CD14-positive monocyte (primary cell): ENCODE measurements around the gene FZD2. TPM values are rescaled to one million over a fixed set of nuclear protein-coding genes. Genes with fewer than 3 reads are reported as not detected.

Experiments used
- DNase-seq, 3 donors: peaks; one replicate each; pipeline ENCODE4 v3.0.0-alpha.2; 2011 to 2022
- H2AFZ ChIP-seq: 2 replicates; pipeline ENCODE4 v1.6.0; 2012; ENCODE audit warnings: mild to moderate bottlenecking, low read depth, low read length, inconsistent platforms; ENCODE audit not compliant: insufficient read depth, poor library complexity, severe bottlenecking
- H3K27ac ChIP-seq, 2 donors: 1 replicate in 1 of 2; 2 replicates in 1 of 2; pipeline ENCODE4 v1.5.1; 2012 to 2013; ENCODE audit warnings: low read length in 2 of 2, control low read depth in 1 of 2, inconsistent platforms in 1 of 2, low read depth in 1 of 2, mild to moderate bottlenecking in 1 of 2
- H3K27me3 ChIP-seq, 2 donors: one replicate each; pipeline versions ENCODE4 v1.6.0 to v1.6.1; 2011 to 2013; ENCODE audit warnings: low read length in 2 of 2; ENCODE audit not compliant: control insufficient read depth in 2 of 2, insufficient read depth in 2 of 2
- H3K36me3 ChIP-seq, 2 donors: replicated peaks in 1 of 2; 1 replicate in 1 of 2; 2 replicates in 1 of 2; pipeline versions ENCODE4 v1.5.1 to v1.6.1; 2012 to 2013; ENCODE audit warnings: low read length in 2 of 2, control low read depth in 1 of 2, inconsistent platforms in 1 of 2, mild to moderate bottlenecking in 1 of 2; ENCODE audit not compliant: insufficient read depth in 2 of 2, control insufficient read depth in 1 of 2
- H3K4me1 ChIP-seq, 2 donors: 1 replicate in 1 of 2; 2 replicates in 1 of 2; pipeline versions ENCODE4 v1.5.1 to v1.6.1; 2012 to 2013; ENCODE audit warnings: low read length in 2 of 2, control low read depth in 1 of 2, inconsistent platforms in 1 of 2, mild to moderate bottlenecking in 1 of 2, moderate library complexity in 1 of 2; ENCODE audit not compliant: insufficient read depth in 2 of 2, control insufficient read depth in 1 of 2
- H3K4me2 ChIP-seq: replicated peaks from 2 replicates; pipeline ENCODE3; 2012; ENCODE audit warnings: low read length, moderate library complexity, mild to moderate bottlenecking; ENCODE audit not compliant: poor library complexity, severe bottlenecking; ENCODE audit errors: extremely low read depth
- H3K4me3 ChIP-seq, 3 experiments: fragments of 200-600 bp in 1 of 3; sonication (generic) in 1 of 3; replicated peaks in 1 of 3; 1 replicate in 2 of 3; 2 replicates in 1 of 3; pipeline ENCODE4 v1.5.1; 2011 to 2013; ENCODE audit warnings: low read length in 3 of 3, mild to moderate bottlenecking in 3 of 3, control low read depth in 2 of 3, low read depth in 2 of 3, inconsistent platforms in 1 of 3, moderate library complexity in 1 of 3
- H3K79me2 ChIP-seq: 2 replicates; pipeline ENCODE4 v1.6.0; 2012; ENCODE audit warnings: mild to moderate bottlenecking, control low read depth, inconsistent platforms, low read length, moderate library complexity; ENCODE audit not compliant: insufficient read depth
- H3K9ac ChIP-seq: 2 replicates; pipeline ENCODE4 v1.6.0; 2017; ENCODE audit warnings: low read length, mild to moderate bottlenecking; ENCODE audit not compliant: insufficient read depth, poor library complexity, severe bottlenecking
- H3K9me3 ChIP-seq, 2 donors: replicated peaks in 1 of 2; 1 replicate in 1 of 2; 2 replicates in 1 of 2; pipeline versions ENCODE4 v1.5.1 to v1.6.1; 2012 to 2013; ENCODE audit warnings: low read length in 2 of 2, control low read depth in 1 of 2; ENCODE audit not compliant: control insufficient read depth in 1 of 2, insufficient read depth in 1 of 2
- H4K20me1 ChIP-seq: 2 replicates; pipeline ENCODE4 v1.6.0; 2012; ENCODE audit warnings: mild to moderate bottlenecking, low read length, control low read depth, moderate library complexity; ENCODE audit not compliant: insufficient read depth
- H3K27ac Mint-ChIP-seq, 7 donors: one replicate each; pipeline ENCODE4 v1.8.0; 2020; ENCODE audit warnings: mild to moderate bottlenecking in 7 of 7, mixed read lengths in 7 of 7, moderate library complexity in 6 of 7, inconsistent platforms in 2 of 7
- H3K27me3 Mint-ChIP-seq, 3 donors: one replicate each; pipeline ENCODE4 v1.8.0; 2021 to 2022; ENCODE audit warnings: low read depth in 3 of 3, mild to moderate bottlenecking in 3 of 3, mixed read lengths in 3 of 3, moderate library complexity in 3 of 3, inconsistent platforms in 1 of 3
- H3K36me3 Mint-ChIP-seq, 2 donors: one replicate each; pipeline ENCODE4 v1.8.0; 2020; ENCODE audit warnings: mixed read lengths in 2 of 2, inconsistent platforms in 1 of 2, mild to moderate bottlenecking in 1 of 2
- H3K4me1 Mint-ChIP-seq: one replicate; pipeline ENCODE4 v1.8.0; 2020; ENCODE audit warnings: mild to moderate bottlenecking, mixed read lengths
- H3K4me3 Mint-ChIP-seq, 2 donors: one replicate each; pipeline ENCODE4 v1.8.0; 2020; ENCODE audit warnings: mild to moderate bottlenecking in 2 of 2, mixed read lengths in 2 of 2, moderate library complexity in 1 of 2
- H3K9me3 Mint-ChIP-seq, 7 donors: one replicate each; pipeline ENCODE4 v1.8.0; 2020 to 2022; ENCODE audit warnings: mixed read lengths in 7 of 7, mild to moderate bottlenecking in 6 of 7, moderate library complexity in 6 of 7, inconsistent platforms in 2 of 7
- WGBS: methylation state at CpG from one replicate; pipeline ENCODE4 v1.1.5; 2013; ENCODE audit warnings: missing lambda C conversion rate; ENCODE audit not compliant: insufficient coverage; 5-methylcytosine and 5-hydroxymethylcytosine counted together
- intact Hi-C, 2 donors: fragments of 100-400 bp; cut with micrococcal nuclease; formaldehyde crosslinking; loops; one replicate each; pipeline versions ENCODE4 v1.15.0 to v1.15.1; 2023
- polyA plus RNA-seq, 3 donors: library from polyadenylated mRNA; depleted of rRNA in 1 of 3; unstranded in 2 of 3; stranded (reverse) in 1 of 3; fragments of 300-500 nt in 2 of 3; fragments of >200 nt in 1 of 3; fragmentation: Illumina TruSeq in 2 of 3; gene quantifications; 1 replicate in 2 of 3; 2 replicates in 1 of 3; pipeline ENCODE4 v1.2.3, GENCODE V29; 2012 to 2021
- TF ChIP-seq, protein P1 (sequence below): fragments of 200-600 bp; IDR thresholded peaks from one replicate; pipeline ENCODE4 v1.8.0; 2022; ENCODE audit warnings: antibody characterized with exemption, mild to moderate bottlenecking

Gene FZD2
- polyA plus RNA-seq, 3 donors = 3.1 to 7.2 (median 6.2) TPM

DNA sequence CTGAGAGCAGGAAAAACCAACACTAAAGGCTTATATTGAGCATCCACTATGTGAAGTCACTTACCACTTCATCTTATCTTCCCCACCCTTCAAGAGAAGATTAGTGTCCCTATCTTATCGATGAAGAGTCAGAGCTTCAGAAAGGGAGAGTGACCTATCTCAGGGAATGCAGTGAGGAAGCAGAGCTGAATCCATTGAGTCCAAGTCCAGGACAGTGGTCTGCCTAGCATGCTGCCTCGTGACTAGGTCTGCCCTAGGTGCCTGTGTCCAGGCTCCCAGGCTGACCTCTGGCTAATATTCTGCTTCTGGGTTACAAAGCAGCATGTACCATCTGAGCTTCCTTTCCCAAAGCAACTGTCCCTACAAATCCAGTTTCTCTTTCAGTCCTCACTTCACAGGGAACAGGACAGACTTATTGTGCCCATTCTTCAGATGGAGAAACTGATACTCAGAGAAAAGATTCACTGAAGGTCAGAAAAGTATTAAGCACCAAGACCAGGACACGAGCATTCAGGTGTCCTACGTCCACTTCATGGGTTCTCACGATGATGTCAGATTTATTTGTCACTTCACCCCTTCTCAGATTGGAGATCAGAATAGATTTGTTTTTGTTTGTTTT is 13.3 kb upstream of the FZD2 start:
- intact Hi-C loops = no loop called here
- Mint-ChIP-seq H3K27ac (no peak overlapping the region), H3K36me3 (no peaks in the 10 kb centered on the region), H3K27me3 (peaks cover 0 to 5% (median 2%) of the 10 kb centered on the region in 3 donors), H3K4me3 (no peak overlapping the region), H3K9me3 (peaks cover 0 to 5% (median 0%) of the 10 kb centered on the region in 7 donors), H3K4me1 (peaks cover 54% of the 10 kb centered on the region)
- Histone ChIP-seq H3K27me3 (no peaks in the 10 kb centered on the region), H2AFZ (peak overlapping the region; percentile 26), H3K4me2 (no peak overlapping the region), H3K36me3 (no peaks in the 10 kb centered on the region), H3K27ac (no peak overlapping the region), H3K9me3 (no peaks in the 10 kb centered on the region), H3K9ac (no peak overlapping the region), H3K4me1 (peaks cover 39 to 40% of the 10 kb centered on the region in 2 donors), H4K20me1 (no peaks in the 10 kb centered on the region), H3K79me2 (no peaks in the 10 kb centered on the region), H3K4me3 (no peak overlapping the region)
- 90% methylated on average over 2 of the region's 5 CpGs for WGBS
- TF ChIP-seq, protein P1, sequence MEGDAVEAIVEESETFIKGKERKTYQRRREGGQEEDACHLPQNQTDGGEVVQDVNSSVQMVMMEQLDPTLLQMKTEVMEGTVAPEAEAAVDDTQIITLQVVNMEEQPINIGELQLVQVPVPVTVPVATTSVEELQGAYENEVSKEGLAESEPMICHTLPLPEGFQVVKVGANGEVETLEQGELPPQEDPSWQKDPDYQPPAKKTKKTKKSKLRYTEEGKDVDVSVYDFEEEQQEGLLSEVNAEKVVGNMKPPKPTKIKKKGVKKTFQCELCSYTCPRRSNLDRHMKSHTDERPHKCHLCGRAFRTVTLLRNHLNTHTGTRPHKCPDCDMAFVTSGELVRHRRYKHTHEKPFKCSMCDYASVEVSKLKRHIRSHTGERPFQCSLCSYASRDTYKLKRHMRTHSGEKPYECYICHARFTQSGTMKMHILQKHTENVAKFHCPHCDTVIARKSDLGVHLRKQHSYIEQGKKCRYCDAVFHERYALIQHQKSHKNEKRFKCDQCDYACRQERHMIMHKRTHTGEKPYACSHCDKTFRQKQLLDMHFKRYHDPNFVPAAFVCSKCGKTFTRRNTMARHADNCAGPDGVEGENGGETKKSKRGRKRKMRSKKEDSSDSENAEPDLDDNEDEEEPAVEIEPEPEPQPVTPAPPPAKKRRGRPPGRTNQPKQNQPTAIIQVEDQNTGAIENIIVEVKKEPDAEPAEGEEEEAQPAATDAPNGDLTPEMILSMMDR = no peak
- DNase-seq = no peak

GRCh38 chr17:44546671-44547606 is 10.3 kb upstream of the FZD2 start:
- Mint-ChIP-seq H3K27me3 (peaks cover 0 to 7% (median 2%) of the 10 kb centered on the region in 3 donors), H3K4me3 (peak overlapping the region; percentile 62 to 85), H3K27ac (peak overlapping the region; percentile 92 to 99 (median 97)), H3K9me3 (peaks cover 0 to 3% (median 0%) of the 10 kb centered on the region in 7 donors), H3K4me1 (peaks cover 66% of the 10 kb centered on the region), H3K36me3 (no peaks in the 10 kb centered on the region)
- Histone ChIP-seq H3K27ac (peak overlapping the region; percentile 88 to 95), H3K4me1 (peaks cover 53 to 57% of the 10 kb centered on the region in 2 donors), H3K27me3 (no peaks in the 10 kb centered on the region), H3K4me3 (peak overlapping the region; percentile 7 to 64 (median 8)), H2AFZ (peak overlapping the region; percentile 76), H3K79me2 (no peaks in the 10 kb centered on the region), H4K20me1 (no peaks in the 10 kb centered on the region), H3K36me3 (no peaks in the 10 kb centered on the region), H3K9me3 (no peaks in the 10 kb centered on the region), H3K9ac (peak overlapping the region; percentile 45), H3K4me2 (peak overlapping the region; percentile 58)
- DNase-seq = peak; percentile 39 to 79 (median 76)
- TF ChIP-seq, protein P1 = no peak
- intact Hi-C loops = no loop called here
- 0% methylated on average over 2 of the region's 4 CpGs for WGBS
